ENCODE results near the gene SMAD5. TPM values are rescaled to one million over a fixed set of nuclear protein-coding genes. Genes with fewer than 3 reads are reported as not detected.

Gene SMAD5
- total and polyA plus RNA-seq, 2 of the 8 experiments (the other 6 are each of a cell fraction or from before 2014, with no cell fraction given): 30.2 to 60.5 TPM

DNA sequence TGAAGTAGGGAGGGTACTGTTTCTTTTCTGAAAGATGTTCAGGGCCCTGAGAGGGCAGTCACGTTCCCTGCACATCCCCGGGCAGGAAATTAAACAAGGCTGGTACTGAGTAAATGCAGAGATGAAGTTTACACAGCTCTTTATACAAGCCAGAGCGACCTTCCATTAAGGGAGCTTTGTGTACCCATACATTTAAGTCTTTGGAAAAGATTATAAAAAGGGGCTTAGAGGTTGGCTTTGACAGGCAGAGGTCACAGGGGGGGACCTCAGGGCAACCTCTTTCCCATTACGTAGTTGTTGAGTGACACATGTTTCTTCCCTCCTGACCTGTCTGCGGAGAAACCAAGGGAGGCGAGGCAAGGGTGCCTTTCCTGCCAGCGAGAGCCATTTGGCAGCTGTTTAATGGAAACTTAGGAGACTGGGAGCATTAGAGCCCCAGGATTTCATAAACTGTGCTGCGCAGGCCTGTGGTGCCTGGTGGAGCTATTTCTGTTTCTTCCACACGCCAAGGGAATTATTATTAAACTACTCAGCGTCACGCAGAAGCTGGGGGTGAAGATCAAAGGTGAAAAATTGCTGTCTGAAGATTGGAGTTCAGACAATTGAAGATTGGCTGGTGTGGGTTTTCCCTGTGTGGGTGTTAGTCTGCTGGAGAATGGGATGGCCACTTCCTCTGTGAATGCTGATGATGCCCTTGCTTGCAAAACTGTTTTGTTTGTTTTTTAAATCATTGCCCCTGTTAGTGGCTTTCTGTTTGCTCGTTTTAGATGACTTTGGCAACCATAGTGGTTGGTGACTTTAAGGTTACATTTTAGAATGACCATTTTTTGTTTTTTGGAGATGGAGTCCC lies 63.6 kb downstream of the SMAD5 start:
- Histone ChIP-seq H3K79me2 (ENCODE audit: control insufficient read depth in 1 of 2, insufficient read depth in 2 of 2, low read length in 2 of 2) (no peaks in the 10 kb centered on the region), H2BK5ac (ENCODE audit: low read depth, low read length) (no peak overlapping the region), H2AFZ (ENCODE audit: low read length) (no peak overlapping the region), H3K79me1 (ENCODE audit: low read depth, low read length) (no peaks in the 10 kb centered on the region), H3K9ac (replicated peaks in 1 of 4; ENCODE audit: extremely low read depth in 1 of 4, low read depth in 3 of 4, low read length in 3 of 4) (no peak overlapping the region), H4K91ac (replicated peaks; ENCODE audit: insufficient read length, low read length) (no peak overlapping the region), H3K4me3 (ENCODE audit: extremely low read depth in 1 of 4, insufficient read depth in 2 of 4, low read depth in 3 of 4, low read length in 4 of 4) (no peak overlapping the region), H3K27ac (ENCODE audit: low read depth, low read length) (no peak overlapping the region), H4K8ac (ENCODE audit: extremely low read depth, insufficient read depth, low read length) (no peak overlapping the region), H4K20me1 (replicated peaks in 1 of 2; ENCODE audit: control insufficient read depth in 1 of 2, insufficient read depth in 2 of 2, low read length in 2 of 2) (peaks cover 7 to 13% of the 10 kb centered on the region in 2 experiments), H3K9me3 (ENCODE audit: insufficient read depth in 2 of 2, low read depth in 1 of 2, low read length in 1 of 2) (no peaks in the 10 kb centered on the region), H2BK15ac (ENCODE audit: low read length) (no peak overlapping the region), H3K27me3 (replicated peaks in 1 of 4; ENCODE audit: control insufficient read depth in 3 of 4, extremely low read depth in 1 of 4, insufficient read depth in 3 of 4, low read length in 3 of 4) (peaks cover 58 to 90% (median 76%) of the 10 kb centered on the region in 4 experiments), H3K4ac (replicated peaks; ENCODE audit: insufficient read length, low read depth, low read length) (no peak overlapping the region), H2AK5ac (ENCODE audit: low read depth, low read length) (no peak overlapping the region), H3K56ac (replicated peaks; ENCODE audit: insufficient read length, low read depth, low read length) (no peak overlapping the region), H2BK20ac (ENCODE audit: low read length) (no peak overlapping the region), H3K4me2 (ENCODE audit: insufficient read depth in 1 of 2, low read depth in 2 of 2, low read length in 2 of 2) (no peak overlapping the region), H3K23ac (ENCODE audit: insufficient read length) (no peak overlapping the region), H3K36me3 (ENCODE audit: control insufficient read depth in 2 of 4, insufficient read depth in 4 of 4, low read length in 3 of 4) (no peaks in the 10 kb centered on the region; a peak in 1 of 8 replicates), H3K4me1 (replicated peaks in 1 of 4; ENCODE audit: control insufficient read depth in 3 of 4, insufficient read depth in 4 of 4, low read length in 3 of 4) (peaks cover 0 to 16% (median 8%) of the 10 kb centered on the region in 4 experiments; a peak in 6 of 7 replicates), H3K23me2 (ENCODE audit: low read depth, low read length) (peaks cover 17% of the 10 kb centered on the region), H3K18ac (ENCODE audit: extremely low read depth, low read length) (no peak overlapping the region), H2BK12ac (ENCODE audit: low read depth, low read length) (no peak overlapping the region), H3K14ac (ENCODE audit: insufficient read length) (no peak overlapping the region), H4K5ac (ENCODE audit: insufficient read length, low read depth, low read length) (no peak overlapping the region), H2BK120ac (replicated peaks; ENCODE audit: low read depth, low read length) (no peak overlapping the region)
- WGBS, 2 experiments (ENCODE audit: extremely low coverage in 1 of 2, insufficient coverage in 1 of 2, insufficient read length in 1 of 2, insufficient replicate concordance in 2 of 2, low coverage in 1 of 2, low lambda C conversion rate in 2 of 2, missing lambda C conversion rate in 1 of 2): 87% methylated on average over 12 of the region's 12 CpGs; no CpG with 5 or more reads in 1 of the 2 experiments
- FAIRE-seq (no peak), DNase-seq (ENCODE audit: low read depth in 1 of 2, low spot score in 2 of 2) (no peak)
- POLR2A ChIA-PET (ENCODE audit: partially characterized antibody): interaction anchor here (1.4 kb wide), 1 partner anchor 62 kb away, joined by 3 read pairs; no protein-coding TSS in a partner anchor
- CTCF ChIA-PET (ENCODE audit: partially characterized antibody): interaction anchor here (0.9 to 7.1 kb wide), 4 partner anchors 9 to 1615 kb away, joined by 3 to 66 read pairs (median 3); no protein-coding TSS in a partner anchor
- TF ChIP-seq SP2 (IDR thresholded peaks at IDR 0.05; ENCODE audit: low read length) (no peak), RAD21 (IDR thresholded peaks at IDR 0.05 in 1 of 2, conservative IDR thresholded peaks at IDR 0.05 in 1 of 2; ENCODE audit: low read depth in 2 of 2, low read length in 2 of 2) (no peak), EZH2 (IDR thresholded peaks at IDR 0.05; ENCODE audit: low read depth, low read length, severe bottlenecking) (no peak), NRF1 (IDR thresholded peaks at IDR 0.05; ENCODE audit: low read depth, low read length) (no peak), BCL11A (IDR thresholded peaks at IDR 0.05; ENCODE audit: low read depth in 2 of 2, low read length in 2 of 2) (no peak), POLR2AphosphoS5 (IDR thresholded peaks at IDR 0.05; ENCODE audit: low read depth, low read length) (no peak), SIN3A (conservative IDR thresholded peaks at IDR 0.05 in 1 of 2, IDR thresholded peaks at IDR 0.05 in 1 of 2; ENCODE audit: low read depth in 1 of 2, low read length in 2 of 2) (no peak)

Data from H1 (cell line).